Right lobe of liver (tissue), 4 donors: ENCODE measurements around the gene C17orf58.
"Not testable (repeated sequence)": the region's sequence is repeated elsewhere in the genome, so short reads cannot be mapped to it uniquely, and the experiment has no call there.

Source experiments
- POLR2A ChIP-seq: fragments of 450-650 bp; IDR thresholded peaks from one replicate; pipeline ENCODE4 v1.6.1; 2017; ENCODE audit warnings: antibody characterized with exemption, mild to moderate bottlenecking
- TF ChIP-seq, protein P1 (sequence below), 4 donors: fragments of 200-600 bp in 3 of 4; fragments of 450-650 bp in 1 of 4; IDR thresholded peaks; one replicate each; pipeline versions ENCODE4 v1.5.1 to v1.8.0; 2016 to 2022; ENCODE audit warnings: antibody characterized with exemption in 4 of 4, mild to moderate bottlenecking in 2 of 4
- donor health status: DM: no; HTN: no; CAD: no.
- donor health status: DM: no; HTN: no; CAD: no.
- donor health status: DM: no; HTN: yes; CAD: no.

DNA sequence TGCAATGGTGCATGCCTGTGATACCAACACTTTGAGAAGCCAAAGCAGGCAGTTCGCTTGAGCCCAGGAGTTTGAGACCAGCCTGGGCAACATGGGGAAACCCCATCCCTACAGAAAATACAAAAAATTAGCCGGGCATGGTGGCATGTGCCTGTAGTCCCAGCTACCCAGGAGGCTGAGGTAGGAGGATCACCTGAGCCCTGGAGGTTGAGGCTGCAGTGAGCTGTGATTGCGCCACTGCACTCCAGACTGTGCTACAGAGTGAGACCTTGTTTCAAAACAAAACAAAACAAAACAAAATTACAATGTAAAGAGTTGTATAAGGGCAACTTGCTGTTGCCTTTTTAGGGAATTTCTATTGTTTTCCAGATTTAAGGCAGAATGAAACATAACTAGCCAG is 15.4 kb downstream of the C17orf58 start:
- TF ChIP-seq, protein P1, sequence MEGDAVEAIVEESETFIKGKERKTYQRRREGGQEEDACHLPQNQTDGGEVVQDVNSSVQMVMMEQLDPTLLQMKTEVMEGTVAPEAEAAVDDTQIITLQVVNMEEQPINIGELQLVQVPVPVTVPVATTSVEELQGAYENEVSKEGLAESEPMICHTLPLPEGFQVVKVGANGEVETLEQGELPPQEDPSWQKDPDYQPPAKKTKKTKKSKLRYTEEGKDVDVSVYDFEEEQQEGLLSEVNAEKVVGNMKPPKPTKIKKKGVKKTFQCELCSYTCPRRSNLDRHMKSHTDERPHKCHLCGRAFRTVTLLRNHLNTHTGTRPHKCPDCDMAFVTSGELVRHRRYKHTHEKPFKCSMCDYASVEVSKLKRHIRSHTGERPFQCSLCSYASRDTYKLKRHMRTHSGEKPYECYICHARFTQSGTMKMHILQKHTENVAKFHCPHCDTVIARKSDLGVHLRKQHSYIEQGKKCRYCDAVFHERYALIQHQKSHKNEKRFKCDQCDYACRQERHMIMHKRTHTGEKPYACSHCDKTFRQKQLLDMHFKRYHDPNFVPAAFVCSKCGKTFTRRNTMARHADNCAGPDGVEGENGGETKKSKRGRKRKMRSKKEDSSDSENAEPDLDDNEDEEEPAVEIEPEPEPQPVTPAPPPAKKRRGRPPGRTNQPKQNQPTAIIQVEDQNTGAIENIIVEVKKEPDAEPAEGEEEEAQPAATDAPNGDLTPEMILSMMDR (IDR thresholded peaks at IDR 0.05), result not testable (repeated sequence)
- not testable (repeated sequence) for TF ChIP-seq POLR2A
